Panc1 (cell line): ENCODE data around the gene KCNK15.

Experiments
- POLR2AphosphoS5 ChIP-seq: IDR thresholded peaks from 2 replicates; pipeline ENCODE4 v1.6.1; 2012; ENCODE audit warnings: mild to moderate bottlenecking, low read depth, low read length, moderate library complexity
- SIN3A ChIP-seq: IDR thresholded peaks from 2 replicates; pipeline ENCODE4 v1.6.1; 2012; ENCODE audit warnings: low read depth, mild to moderate bottlenecking, low read length, moderate library complexity, borderline replicate concordance; ENCODE audit not compliant: insufficient read depth
- TF ChIP-seq, protein P1 (sequence below), 2 experiments: IDR thresholded peaks; 2 replicates each; pipeline ENCODE4 v1.6.1; 2011 to 2012; ENCODE audit warnings: low read depth in 2 of 2, control low read depth in 1 of 2, low read length in 1 of 2, mild to moderate bottlenecking in 1 of 2, moderate library complexity in 1 of 2; ENCODE audit not compliant: insufficient read depth in 1 of 2
- TF ChIP-seq, protein P2 (sequence below): fragments of 450-650 bp; IDR thresholded peaks from 2 replicates; pipeline ENCODE4 v1.5.1; 2017; ENCODE audit warnings: mild to moderate bottlenecking

DNA sequence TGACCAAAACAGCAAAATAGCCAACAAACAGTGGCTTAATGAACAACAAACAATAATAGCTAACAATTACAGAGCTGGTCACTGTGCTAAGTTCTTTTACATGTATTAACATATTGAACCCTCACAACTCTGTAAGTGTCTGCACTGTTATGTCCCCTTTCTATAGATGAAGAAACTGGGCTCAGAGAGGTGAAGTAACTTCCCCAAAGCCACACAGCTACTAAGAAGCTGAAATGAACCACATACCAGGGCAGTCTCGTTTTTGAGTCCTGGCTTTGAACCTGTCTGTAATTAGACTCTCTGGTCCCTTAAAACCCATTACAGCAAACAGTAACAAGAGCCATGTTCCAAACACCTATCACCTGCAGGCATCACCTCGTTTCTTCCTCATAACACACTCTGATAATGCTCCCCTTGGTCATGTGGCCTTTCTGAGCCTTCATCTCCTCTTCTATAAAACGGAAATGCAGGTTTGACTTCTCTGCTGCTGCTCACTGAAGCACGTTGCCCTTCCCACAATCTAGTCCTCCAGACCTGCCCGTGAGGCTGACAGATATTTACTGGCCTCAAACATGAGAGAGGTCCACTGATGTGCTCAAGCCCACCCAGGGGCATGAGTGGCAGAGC, 23.3 kb downstream of the KCNK15 start:
- TF ChIP-seq, protein P1, sequence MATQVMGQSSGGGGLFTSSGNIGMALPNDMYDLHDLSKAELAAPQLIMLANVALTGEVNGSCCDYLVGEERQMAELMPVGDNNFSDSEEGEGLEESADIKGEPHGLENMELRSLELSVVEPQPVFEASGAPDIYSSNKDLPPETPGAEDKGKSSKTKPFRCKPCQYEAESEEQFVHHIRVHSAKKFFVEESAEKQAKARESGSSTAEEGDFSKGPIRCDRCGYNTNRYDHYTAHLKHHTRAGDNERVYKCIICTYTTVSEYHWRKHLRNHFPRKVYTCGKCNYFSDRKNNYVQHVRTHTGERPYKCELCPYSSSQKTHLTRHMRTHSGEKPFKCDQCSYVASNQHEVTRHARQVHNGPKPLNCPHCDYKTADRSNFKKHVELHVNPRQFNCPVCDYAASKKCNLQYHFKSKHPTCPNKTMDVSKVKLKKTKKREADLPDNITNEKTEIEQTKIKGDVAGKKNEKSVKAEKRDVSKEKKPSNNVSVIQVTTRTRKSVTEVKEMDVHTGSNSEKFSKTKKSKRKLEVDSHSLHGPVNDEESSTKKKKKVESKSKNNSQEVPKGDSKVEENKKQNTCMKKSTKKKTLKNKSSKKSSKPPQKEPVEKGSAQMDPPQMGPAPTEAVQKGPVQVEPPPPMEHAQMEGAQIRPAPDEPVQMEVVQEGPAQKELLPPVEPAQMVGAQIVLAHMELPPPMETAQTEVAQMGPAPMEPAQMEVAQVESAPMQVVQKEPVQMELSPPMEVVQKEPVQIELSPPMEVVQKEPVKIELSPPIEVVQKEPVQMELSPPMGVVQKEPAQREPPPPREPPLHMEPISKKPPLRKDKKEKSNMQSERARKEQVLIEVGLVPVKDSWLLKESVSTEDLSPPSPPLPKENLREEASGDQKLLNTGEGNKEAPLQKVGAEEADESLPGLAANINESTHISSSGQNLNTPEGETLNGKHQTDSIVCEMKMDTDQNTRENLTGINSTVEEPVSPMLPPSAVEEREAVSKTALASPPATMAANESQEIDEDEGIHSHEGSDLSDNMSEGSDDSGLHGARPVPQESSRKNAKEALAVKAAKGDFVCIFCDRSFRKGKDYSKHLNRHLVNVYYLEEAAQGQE (IDR thresholded peaks at IDR 0.05; ENCODE audit: insufficient read depth in 1 of 2, low read depth in 2 of 2, low read length in 1 of 2): no peak
- TF ChIP-seq POLR2AphosphoS5 (no peak), SIN3A (no peak)
- TF ChIP-seq, protein P2, sequence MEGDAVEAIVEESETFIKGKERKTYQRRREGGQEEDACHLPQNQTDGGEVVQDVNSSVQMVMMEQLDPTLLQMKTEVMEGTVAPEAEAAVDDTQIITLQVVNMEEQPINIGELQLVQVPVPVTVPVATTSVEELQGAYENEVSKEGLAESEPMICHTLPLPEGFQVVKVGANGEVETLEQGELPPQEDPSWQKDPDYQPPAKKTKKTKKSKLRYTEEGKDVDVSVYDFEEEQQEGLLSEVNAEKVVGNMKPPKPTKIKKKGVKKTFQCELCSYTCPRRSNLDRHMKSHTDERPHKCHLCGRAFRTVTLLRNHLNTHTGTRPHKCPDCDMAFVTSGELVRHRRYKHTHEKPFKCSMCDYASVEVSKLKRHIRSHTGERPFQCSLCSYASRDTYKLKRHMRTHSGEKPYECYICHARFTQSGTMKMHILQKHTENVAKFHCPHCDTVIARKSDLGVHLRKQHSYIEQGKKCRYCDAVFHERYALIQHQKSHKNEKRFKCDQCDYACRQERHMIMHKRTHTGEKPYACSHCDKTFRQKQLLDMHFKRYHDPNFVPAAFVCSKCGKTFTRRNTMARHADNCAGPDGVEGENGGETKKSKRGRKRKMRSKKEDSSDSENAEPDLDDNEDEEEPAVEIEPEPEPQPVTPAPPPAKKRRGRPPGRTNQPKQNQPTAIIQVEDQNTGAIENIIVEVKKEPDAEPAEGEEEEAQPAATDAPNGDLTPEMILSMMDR: no peak
